HG02884 (cell line): ENCODE measurements around the gene CTNNA3.

Experiments
- ATAC-seq: cut with Tn5 transposase; IDR thresholded peaks from one replicate; pipeline ENCODE4 v1.9.1; 2021; ENCODE audit warnings: mild to moderate bottlenecking, moderate library complexity; ENCODE audit not compliant: unreplicated experiment

CTNNA3 gene

GRCh38 chr10:67045404-67045803 lies 650.6 kb downstream of the CTNNA3 start:
- no peak for ATAC-seq

DNA sequence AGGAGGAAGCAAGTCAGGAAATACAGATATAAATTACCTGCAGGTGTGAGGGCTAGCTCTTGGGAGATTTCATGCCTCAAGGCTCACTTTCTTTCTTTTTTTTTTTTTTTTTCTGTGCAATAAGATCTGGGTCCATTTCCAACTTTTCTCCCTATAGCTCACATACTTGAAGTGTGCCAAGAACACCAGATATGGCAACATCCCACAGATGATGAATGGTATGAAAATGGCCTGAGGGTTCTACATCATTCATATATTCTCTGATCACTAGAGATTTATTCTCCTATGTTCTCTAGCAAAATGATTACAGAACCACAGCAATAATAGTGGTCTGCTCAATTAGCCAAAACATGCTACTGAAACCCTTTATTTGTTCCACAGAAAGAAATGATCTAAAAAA lies 653.0 kb downstream of the CTNNA3 start:
- no peak for ATAC-seq

DNA sequence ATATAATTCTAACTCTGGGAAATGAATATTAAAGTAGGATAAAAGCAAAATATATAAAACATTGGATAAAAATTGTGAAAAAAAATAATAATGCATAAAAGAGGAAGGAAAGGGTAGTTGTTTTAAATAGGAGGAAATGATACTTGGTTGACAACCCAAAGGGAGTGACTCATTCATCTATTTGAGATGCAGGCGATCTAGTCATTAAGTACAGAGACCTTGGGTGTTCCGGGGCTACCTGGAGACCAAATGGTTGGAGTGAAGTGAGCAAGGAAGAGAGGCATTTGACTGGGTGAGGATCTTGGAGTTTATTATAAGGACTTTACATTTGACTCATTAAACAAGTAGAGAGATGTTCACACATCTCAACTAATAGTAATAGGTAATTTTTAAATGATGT lies 659.2 kb downstream of the CTNNA3 start:
- no peak for ATAC-seq

GRCh38 chr10:67033878-67034277 lies 662.1 kb downstream of the CTNNA3 start:
- no peak for ATAC-seq

DNA sequence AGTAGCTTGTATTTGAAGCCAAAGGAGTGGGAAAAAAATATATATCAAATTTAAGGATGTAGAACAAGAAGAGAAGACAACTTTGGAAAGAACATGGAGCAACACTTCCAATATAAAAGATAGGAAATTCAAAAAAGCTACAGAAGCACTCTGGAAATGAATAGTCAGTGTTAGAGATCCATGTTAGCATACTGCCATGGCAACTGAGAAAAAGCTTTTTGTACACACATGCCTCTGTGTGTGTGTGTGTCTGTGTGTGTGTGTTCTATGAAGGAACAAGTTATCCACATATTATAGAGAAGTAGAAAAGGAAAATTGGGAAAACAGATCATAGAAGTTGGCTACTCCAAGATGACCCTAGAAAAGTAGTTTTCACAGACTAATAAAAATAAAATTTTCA lies 673.9 kb downstream of the CTNNA3 start:
- ATAC-seq, result no peak

- no peak for ATAC-seq
These were observed 678.8 kb downstream of the CTNNA3 start for GRCh38 chr10:67017218-67017617.

GRCh38 chr10:67015225-67015624 lies 680.8 kb downstream of the CTNNA3 start:
- no peak for ATAC-seq

- no peak for ATAC-seq
These were observed 684.0 kb downstream of the CTNNA3 start for GRCh38 chr10:67011981-67012380.

- ATAC-seq, result no peak
These were observed 684.5 kb downstream of the CTNNA3 start for GRCh38 chr10:67011480-67011879.

DNA sequence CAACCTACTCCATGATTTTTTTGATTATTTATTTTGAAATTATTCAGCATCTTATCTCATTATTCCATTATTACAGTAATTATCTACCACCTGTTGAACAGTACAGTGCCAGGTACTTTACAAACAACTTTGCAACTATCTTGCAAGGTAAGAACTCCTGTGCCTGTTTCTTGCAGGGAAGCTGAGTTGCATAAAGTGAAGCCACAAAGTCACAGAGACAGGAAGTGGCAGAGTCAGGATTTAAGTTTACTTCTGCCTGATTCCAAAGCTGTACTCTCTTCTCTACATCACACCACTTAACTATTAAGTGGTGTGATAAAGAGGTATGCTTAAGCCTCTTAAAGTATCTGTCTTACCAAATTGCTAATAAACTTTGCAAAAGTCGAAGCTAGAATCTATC lies 690.0 kb downstream of the CTNNA3 start:
- no peak for ATAC-seq

- ATAC-seq, result no peak
These were observed 691.3 kb downstream of the CTNNA3 start for GRCh38 chr10:67004690-67005089.

DNA sequence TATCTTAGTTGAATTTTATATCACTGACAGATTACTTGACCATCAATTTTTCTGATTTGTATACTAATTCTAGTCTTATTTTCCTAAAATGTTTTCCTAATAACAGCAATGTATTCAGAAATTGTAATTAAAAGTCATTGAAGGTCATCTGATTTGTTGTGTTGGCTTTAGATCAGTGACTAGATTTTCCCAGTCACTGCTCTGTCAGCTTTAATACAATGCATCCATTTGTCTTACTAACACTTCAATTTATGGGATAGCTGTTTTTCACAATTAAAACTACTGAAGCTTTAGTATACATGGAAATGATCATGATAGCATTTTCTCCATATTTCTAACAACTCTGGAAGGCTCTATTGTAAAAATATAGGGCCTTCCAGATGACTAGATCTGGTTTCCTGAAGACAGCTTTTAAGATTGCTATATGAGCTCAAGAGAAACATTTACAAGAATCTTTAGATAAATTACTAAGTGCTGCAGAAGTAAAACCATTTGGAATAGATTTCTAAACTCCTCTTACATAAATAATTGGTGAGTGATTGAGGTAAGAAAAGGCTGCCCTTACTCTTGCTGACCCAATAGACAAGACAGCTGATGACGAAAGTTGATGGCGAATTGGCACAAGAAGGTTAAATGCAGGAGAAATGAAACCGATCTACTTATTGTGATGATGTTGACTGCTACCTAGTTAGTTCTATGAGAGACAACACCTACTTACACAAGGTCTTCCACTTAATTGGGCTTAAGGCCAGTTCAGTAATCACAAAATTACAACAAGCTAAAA lies 696.0 kb downstream of the CTNNA3 start:
- ATAC-seq, result no peak

DNA sequence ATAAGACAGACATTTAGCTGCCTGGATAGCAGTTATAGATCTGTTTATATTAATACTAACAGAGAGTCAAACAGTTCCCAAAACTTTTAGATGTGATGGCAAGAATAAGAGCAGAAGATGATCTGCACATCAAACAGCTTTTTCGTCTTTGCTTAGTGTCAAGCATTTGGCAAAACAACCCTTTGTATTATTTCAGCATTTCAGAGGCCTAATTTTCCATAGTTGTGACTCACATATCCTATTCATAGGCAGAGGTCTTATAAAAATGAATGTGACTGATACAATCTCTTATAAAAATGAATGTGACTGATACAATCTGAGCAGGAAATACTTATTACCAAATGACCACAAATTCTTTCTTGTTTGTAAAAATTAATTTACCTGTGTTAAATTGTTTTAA lies 699.0 kb downstream of the CTNNA3 start:
- no peak for ATAC-seq

DNA sequence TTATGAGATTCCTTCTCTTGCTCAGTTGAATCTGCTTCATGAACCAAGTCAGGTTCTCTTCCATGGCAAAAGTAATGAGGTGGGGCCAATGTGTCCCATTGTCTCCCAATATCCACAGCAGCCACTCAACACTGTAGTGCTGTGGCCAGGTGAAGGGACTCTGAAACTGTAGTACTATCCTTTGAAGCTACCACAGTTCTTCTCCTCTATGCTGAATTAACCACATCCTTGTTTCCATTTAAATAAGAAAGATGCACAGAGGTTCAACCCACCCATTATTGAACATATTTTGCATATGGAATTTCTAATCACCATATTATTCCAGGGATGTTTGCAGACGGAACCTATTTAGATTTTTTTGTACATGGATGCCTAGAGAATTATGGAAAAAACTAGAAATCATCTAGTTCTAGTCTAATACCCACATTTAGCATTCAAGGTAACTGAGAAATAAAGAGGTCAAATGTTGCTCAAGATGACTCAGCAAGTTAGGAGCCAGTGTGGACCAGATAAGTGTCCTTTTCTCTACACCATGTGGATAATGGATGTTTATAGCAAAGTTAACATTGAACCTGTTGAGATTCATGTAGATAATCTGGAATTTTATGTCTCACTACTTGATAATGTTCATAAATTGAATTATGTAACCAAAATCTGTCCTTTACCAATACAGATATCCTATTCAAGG lies 705.7 kb downstream of the CTNNA3 start:
- no peak for ATAC-seq

DNA sequence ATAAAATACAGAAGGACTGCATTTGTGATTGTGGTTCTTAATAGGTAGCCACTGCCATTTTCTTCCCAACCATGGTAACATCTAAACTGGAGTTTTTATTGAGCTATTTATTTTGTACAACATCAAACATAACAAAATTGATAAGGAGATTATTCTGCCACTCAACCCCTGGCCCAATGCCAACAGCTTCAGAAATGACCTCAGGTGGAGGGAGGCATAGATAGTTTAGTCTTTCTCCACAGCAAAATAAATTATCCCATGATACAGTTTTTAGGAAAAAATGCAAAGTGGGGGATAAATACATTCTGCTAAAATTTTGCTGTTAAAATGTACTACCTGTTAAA lies 712.5 kb downstream of the CTNNA3 start:
- ATAC-seq, result no peak

DNA sequence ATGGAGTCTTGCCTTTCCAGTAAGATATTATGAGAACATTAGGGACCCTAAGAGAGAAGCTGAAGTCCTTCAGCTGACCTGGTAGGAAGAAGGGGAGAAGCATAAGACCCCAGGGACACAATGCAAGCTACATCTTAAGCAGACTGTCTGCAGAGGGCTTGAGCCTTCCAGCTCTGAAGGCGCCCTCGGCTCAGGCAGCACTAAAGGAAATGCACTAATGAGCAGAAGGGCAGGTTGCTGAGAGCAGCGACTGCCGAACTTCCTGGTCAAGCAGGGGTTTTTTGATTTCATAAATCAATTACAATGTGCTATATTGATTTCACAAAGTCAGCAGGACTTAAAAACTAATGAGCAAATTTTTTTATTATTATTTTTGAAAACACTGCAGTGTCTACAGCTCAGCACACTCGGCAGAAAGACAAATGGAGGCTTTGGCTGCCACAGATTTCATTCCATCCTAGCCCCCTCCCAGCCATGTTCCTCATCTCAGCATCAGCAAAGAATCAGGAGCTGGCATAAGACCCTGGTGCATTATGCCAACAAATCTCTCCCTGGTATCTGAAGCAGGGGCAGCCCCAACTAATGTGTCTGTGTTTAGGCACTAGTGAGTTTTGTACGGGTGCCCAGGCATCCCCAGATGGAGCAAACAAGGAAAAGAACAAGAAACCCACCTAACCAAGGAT lies 713.1 kb downstream of the CTNNA3 start:
- no peak for ATAC-seq

GRCh38 chr10:66982053-66982420 lies 714.0 kb downstream of the CTNNA3 start:
- no peak for ATAC-seq

DNA sequence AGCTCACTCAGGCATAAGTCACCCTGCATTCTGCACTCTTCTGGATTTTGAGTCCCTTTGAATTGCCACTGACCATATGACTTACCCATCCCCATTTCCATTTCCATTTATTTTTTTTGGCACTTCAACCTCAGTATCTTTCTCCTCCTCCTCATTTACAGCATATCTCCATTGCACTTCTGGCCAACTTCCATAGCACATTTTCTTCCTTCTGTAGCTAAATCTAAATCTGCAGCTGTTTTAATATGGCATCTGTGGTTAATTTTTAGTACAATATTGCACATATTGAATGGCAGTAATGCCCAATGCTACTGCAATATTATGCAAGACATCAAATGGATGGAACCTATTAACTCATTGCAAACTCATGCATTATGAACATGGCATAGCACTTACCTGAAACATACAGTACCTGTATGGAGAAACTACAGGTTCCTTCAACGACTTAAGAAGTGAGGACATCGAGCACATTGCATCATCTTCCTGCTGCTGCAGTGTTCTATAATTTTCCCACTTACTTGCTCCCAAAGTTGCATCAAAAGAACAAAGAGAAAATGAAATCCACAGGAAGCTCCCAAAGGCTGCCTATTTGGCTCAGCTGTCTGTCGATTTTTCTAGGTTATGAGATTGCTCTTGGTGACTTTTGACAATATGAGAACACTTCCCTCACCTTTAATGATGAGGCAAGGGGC lies 714.5 kb downstream of the CTNNA3 start:
- ATAC-seq, result no peak

DNA sequence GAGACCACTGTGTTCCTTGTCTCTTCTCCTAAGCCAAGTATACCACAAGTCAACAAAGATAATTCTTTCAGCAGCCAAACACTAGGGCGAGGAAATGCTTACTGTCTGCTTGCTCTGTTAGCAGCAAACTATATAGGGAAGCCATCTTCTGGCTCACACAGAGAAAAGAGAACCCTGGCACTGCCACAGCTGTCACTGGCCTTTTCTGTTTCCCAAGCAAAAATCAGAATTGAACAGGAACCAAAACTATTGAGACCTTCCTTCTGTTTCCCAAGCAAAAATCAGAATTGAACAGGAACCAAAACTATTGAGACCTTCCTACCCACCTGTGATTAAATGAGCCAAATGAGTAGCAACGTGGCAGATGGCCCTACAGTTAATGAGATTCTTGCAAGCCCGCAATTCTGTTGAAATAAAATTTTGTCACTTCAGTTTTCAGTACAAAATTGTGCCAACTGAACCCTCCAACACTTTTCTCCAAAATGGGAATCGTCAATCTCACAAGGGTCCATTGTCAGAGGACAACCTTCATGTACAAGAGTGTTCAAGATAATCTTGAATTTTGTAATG lies 715.7 kb downstream of the CTNNA3 start:
- ATAC-seq, result no peak

- no peak for ATAC-seq
These were observed 731.0 kb downstream of the CTNNA3 start for GRCh38 chr10:66964946-66965345.

DNA sequence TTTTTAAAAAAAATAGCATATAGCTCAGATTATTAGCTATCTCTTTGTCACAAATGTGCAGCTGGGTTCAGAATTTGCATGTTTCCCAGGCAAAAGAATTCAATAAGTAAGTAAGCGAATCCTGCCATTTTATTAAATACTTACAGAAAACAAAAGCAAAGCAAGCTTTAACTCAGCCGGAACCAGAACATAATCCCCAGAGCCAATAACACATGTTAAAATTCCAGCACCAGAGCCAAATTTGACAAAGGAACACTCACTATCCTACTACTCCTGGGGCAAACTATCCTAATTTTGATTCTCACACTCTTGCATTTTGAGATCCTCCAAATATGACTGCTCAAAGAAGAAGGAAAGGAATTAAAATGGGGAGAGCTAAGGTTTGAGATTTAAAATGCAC lies 737.5 kb downstream of the CTNNA3 start:
- ATAC-seq, result no peak
